ENCODE results near the gene SASH1.
"Not testable (repeated sequence)": the region's sequence is repeated elsewhere in the genome, so short reads cannot be mapped to it uniquely, and the experiment has no call there.

Gene SASH1

GRCh38 chr6:148559848-148560433 is 217.3 kb downstream of the SASH1 start:
- DNase-seq = peak; percentile 75 to 81

DNA sequence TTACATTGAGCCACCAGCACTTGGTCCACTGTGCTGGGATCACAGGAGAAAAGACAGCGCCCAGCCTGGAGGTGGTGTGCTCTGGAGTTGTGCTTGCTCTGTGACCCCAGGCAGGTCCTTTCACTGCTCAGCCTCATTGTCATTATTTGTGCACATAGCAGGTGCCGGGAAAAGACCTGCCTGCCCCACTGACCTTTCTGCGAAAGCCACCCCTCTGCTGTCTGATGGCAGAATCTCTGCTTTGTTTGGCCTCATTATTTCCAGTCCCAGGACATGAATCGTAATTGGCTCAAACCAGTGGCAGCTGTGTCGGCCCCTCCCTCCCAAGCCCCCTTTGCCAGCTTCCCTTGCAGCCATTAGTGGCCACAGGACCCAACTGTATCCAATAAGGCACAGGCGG is 219.0 kb downstream of the SASH1 start:
- DNase-seq = no peak

- no peak for DNase-seq
Measured at GRCh38 chr6:148563066-148563465, 220.4 kb downstream of the SASH1 start.

GRCh38 chr6:148564494-148565035 is 221.9 kb downstream of the SASH1 start:
- no peak for DNase-seq

- no peak for DNase-seq
Measured at GRCh38 chr6:148565321-148565926, 222.8 kb downstream of the SASH1 start.

- peak; percentile 52 to 53 for DNase-seq
Measured at GRCh38 chr6:148565930-148566663, 223.5 kb downstream of the SASH1 start.

GRCh38 chr6:148566664-148567350 is 224.2 kb downstream of the SASH1 start:
- DNase-seq = no peak

DNA sequence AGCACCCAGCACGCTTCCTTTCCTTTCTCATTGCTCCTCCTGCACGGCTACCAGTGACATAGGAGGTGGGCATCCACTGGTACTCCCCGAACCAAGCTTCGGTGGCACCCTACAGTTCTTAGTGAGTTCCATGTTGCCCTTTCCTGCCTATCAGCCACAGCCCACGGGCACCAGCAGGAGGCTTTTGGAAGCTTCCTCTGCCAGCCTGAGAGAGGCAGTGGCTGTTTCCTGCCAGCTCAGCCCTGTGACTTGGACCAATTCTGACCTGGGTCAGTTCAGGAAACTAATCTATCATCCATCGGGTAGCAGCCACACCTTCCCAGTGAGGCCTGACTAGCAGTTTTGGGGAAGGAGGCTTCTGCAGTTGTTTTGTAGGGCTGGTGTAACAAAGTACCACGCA is 227.8 kb downstream of the SASH1 start:
- no peak for DNase-seq

DNA sequence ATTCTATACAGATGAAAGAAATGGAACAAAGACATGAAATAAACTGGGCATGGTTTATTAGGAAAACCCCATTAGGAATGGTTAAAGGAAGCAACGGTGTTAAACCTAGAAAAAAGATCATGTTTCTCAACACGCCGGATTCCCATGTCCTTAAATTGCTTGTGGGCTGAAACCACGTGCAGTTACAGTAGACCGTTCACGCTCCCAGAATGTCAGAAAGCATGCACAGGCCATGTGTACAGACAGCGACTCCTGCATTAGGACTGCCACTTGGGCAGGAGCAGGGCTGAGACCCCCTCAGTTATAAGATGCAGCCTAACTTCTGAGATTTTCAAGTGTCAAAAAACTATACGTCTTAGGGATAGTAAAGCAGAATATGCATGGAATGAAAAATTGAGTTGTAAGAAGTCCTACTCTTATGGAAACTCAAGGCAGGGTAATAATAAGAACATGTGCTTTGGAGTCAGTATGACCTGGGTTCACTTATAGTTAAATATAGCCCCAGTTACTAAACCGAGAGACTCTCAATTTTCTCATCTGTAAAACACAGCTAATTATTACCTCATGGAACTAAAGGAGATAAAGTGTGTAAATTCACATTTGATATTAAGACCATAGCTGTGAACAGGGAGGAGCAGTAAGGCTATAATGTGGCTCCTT is 230.2 kb downstream of the SASH1 start:
- DNase-seq = no peak

DNA sequence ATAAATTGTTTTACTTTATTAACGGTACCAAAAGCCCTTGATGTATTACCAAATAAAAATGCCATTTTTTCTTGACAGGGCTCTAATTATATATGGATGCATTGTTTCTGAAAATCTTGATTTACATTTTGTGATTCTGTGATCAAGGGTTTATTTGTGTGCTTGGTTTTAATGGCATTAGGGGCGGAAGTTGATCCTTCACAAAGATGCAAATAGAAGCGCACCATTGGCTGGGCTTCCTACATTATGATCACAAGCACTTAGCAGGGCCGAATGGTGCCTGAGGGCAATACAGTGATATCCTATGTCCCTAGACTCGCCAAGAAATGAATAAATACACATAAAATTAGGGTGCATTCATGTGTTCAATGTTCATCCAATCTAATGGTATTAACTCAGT is 231.3 kb downstream of the SASH1 start:
- no peak for DNase-seq

- DNase-seq = peak; percentile 51 to 54
Measured at GRCh38 chr6:148577687-148578488, 235.2 kb downstream of the SASH1 start.

- DNase-seq = no peak
Measured at GRCh38 chr6:148578489-148578814, 235.8 kb downstream of the SASH1 start.

DNA sequence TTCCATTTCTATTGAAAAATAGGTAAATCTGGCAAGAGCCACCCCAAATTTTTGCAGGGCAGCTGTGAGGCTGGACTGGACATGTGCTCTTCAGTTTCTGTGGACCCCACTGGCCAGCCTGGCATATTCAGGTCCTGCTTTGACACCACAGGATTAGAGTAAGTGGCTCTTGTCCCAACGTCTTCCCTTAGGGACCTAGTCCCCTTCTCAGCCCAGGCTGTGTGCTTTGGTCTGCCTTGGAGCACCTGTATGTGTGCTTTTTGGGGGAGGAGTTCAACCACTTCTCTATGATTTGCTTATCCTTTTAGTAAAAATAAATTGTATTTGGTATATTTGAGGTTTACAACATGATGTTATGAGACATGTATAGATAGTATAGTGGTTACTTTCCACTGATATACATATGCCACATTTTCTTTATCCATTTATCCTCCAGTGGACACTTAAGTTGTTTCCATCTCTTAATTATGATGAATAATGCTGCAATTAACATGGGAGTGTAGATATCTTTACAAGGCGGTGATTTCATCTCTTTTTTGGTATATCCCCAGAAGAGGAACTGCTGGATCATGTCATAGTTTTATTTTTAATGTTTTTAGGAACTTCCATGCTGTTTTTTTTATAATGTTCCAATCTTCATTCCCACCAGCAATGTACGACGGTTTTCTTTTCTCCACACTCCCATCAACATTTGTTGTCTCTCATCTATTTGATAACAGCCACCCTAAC is 236.4 kb downstream of the SASH1 start:
- DNase-seq = no peak

- DNase-seq = no peak
Measured at GRCh38 chr6:148580442-148580841, 237.8 kb downstream of the SASH1 start.

- no peak for DNase-seq
Measured at GRCh38 chr6:148583631-148584030, 241.0 kb downstream of the SASH1 start.

DNA sequence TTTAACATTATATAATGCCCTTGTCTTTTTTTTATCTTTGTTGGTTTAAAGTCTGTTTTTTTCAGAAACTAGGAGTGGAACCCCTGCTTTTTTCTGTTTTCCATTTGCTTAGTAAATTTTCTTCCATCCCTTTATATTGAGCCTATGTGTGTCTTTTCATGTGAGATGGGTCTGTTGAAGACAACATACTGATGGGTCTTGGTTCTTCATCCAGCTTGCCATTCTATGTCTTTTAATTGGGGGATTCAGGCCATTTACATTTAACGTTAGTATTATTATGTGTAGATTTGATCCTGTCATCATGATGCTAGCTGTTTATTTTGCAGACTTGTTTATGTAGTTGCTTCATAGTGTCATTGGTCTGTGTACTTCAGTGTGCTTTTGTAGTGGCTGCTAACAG is 243.0 kb downstream of the SASH1 start:
- DNase-seq = not testable (repeated sequence)

DNA sequence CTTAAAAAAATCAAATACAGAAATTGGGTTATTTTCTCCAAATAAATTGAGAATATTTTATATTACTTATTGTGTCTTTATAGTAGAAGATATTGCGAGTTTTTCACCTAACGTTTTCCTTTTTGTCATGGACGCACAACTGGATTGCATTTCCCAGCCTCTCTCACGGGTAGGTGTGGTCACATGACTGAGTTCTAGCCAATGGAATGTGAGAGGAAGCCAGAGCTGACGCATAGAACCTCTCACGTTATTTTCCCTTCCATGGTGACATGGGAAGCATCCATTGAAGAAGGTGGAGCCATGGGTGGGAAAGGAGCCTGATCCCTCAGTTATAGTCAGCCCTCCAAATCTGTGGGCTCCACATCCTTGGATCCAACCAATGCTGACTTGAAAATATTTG is 248.2 kb downstream of the SASH1 start:
- no peak for DNase-seq

GRCh38 chr6:148591656-148592055 is 249.0 kb downstream of the SASH1 start:
- DNase-seq = no peak

DNA sequence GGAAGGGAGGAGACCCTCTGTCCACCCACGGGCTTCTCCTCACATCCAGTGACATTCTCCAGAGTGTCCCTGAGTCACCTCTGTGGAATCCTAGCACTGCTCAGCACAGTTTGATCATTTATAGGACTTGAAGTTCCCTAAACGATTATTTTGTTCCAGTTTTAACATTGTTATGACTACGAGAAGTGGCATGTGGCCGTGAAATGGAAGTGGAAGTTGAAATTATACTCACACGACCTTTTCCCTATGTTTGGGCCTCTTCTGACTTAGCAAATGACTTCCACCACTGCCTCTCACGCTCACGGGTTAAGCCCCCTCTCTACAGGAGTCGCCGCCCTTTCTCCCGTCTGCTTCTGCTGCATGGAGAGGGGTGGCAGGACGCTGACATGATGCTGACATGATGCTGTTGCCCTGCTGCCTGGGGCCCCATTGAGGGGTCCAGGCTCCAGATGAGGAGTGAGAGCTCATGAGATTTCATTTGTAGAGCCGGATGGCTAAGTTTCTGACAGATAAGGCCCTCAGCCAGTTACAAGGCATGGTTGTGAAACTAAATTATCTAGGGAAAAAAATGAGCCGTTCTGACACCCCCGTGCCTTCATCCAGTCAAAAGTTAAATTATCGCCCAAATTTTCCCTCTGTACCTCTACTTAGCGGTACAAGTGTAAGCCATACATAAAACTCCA is 250.6 kb downstream of the SASH1 start:
- no peak for DNase-seq

GRCh38 chr6:148593813-148594170 is 251.2 kb downstream of the SASH1 start:
- DNase-seq = no peak

DNA sequence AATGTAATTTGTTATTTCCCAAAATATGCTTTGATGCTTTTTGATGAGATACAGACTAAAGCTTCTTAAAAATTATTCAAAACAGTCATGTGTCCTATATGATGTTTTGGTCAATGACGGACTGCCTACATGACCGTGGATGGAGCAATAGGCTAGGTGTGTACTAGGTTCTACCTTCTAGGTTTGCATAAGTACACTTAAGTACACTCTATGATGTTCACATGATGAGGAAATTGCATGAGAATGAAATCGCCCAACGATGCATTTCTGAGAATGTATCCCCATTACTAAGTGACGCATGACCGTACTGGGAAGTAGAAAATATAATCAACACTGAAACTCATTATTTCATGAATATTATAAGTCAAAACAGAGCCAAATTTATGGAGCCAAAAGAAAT is 252.9 kb downstream of the SASH1 start:
- no peak for DNase-seq

Measured in activated T-cell treated with anti-CD3 and anti-CD28 coated beads, Interleukin-2, amount 50 U/mL, for 48 hours (primary cell).